ENCODE measurements around the gene OGT. TPM values are rescaled to one million over a fixed set of nuclear protein-coding genes. Genes with fewer than 3 reads are reported as not detected.
"Not testable (repeated sequence)": the region's sequence is repeated elsewhere in the genome, so short reads cannot be mapped to it uniquely, and the experiment has no call there.

The OGT gene
- 34.1 TPM for polyA plus RNA-seq

GRCh38 chrX:71532753-71533425, at the start of gene OGT:
Gene OGT (plus strand): TSS chrX:71533104. CDS start chrX:71533300, 196 bp downstream.
- H3K4me3 Mint-ChIP-seq: peak within 1 kb of the TSS; percentile 90 to 98 (median 96)
- H3K27me3 Mint-ChIP-seq: no peaks in the 10 kb centered on the region
- H3K9me3 Mint-ChIP-seq: peaks cover 0 to 2% (median 0%) of the 10 kb centered on the region in 3 donors
- H3K36me3 Mint-ChIP-seq: peaks cover 1% of the 10 kb centered on the region
- peak within 1 kb of the TSS; percentile 93 to 97 (median 96) for H3K27ac Mint-ChIP-seq
- peaks cover 11 to 19% (median 14%) of the 10 kb centered on the region in 3 donors for H3K4me1 Mint-ChIP-seq

GRCh38 chrX:71487814-71488213, 45.1 kb upstream of the OGT start:
- Mint-ChIP-seq H3K4me3 (no peak overlapping the region), H3K27me3 (no peaks in the 10 kb centered on the region), H3K36me3 (no peaks in the 10 kb centered on the region), H3K4me1 (peaks cover 3 to 6% (median 5%) of the 10 kb centered on the region in 3 donors), H3K9me3 (no peaks in the 10 kb centered on the region), H3K27ac (no peak overlapping the region)

- H3K4me1 Mint-ChIP-seq: peaks cover 6 to 8% (median 6%) of the 10 kb centered on the region in 3 donors
- H3K36me3 Mint-ChIP-seq: no peaks in the 10 kb centered on the region
- H3K27ac Mint-ChIP-seq: no peak overlapping the region
- H3K4me3 Mint-ChIP-seq: no peak overlapping the region
- H3K27me3 Mint-ChIP-seq: no peaks in the 10 kb centered on the region
- H3K9me3 Mint-ChIP-seq: peaks cover 0 to under 1% (median 0%) of the 10 kb centered on the region in 3 donors
Measured at GRCh38 chrX:71489540-71489939, 43.4 kb upstream of the OGT start.

GRCh38 chrX:71492231-71493065, 40.5 kb upstream of the OGT start:
- H3K4me1 Mint-ChIP-seq: peaks cover 2 to 8% (median 6%) of the 10 kb centered on the region in 3 donors
- peak overlapping the region; percentile 77 to 92 (median 87) for H3K4me3 Mint-ChIP-seq
- H3K36me3 Mint-ChIP-seq: no peaks in the 10 kb centered on the region
- H3K27ac Mint-ChIP-seq: peak overlapping the region in 1 of 3 donors; percentile 5
- H3K9me3 Mint-ChIP-seq: peaks cover 0 to 1% (median 0%) of the 10 kb centered on the region in 3 donors
- no peaks in the 10 kb centered on the region for H3K27me3 Mint-ChIP-seq

GRCh38 chrX:71493111-71493613, 39.7 kb upstream of the OGT start:
- Mint-ChIP-seq H3K27ac (no peak overlapping the region), H3K9me3 (peaks cover 0 to 1% (median 0%) of the 10 kb centered on the region in 3 donors), H3K27me3 (no peaks in the 10 kb centered on the region), H3K36me3 (no peaks in the 10 kb centered on the region), H3K4me1 (peaks cover 2 to 8% (median 6%) of the 10 kb centered on the region in 3 donors), H3K4me3 (peak overlapping the region; percentile 77 to 88 (median 83))

GRCh38 chrX:71495979-71496378, 36.9 kb upstream of the OGT start:
- not testable (repeated sequence) for H3K9me3 Mint-ChIP-seq, H3K4me1 Mint-ChIP-seq, H3K36me3 Mint-ChIP-seq, H3K27me3 Mint-ChIP-seq, H3K4me3 Mint-ChIP-seq
- peak overlapping the region in 1 of 3 donors; percentile 18 for H3K27ac Mint-ChIP-seq

GRCh38 chrX:71496476-71496875, 36.4 kb upstream of the OGT start:
- Mint-ChIP-seq H3K4me3 (no peak overlapping the region), H3K4me1 (peaks cover 0 to 8% (median 6%) of the 10 kb centered on the region in 3 donors), H3K9me3 (peaks cover 0 to 2% (median 1%) of the 10 kb centered on the region in 3 donors), H3K36me3 (no peaks in the 10 kb centered on the region), H3K27ac (no peak overlapping the region), H3K27me3 (no peaks in the 10 kb centered on the region)

GRCh38 chrX:71502080-71502479, 30.8 kb upstream of the OGT start:
- H3K9me3 Mint-ChIP-seq, H3K27ac Mint-ChIP-seq, H3K4me3 Mint-ChIP-seq, H3K27me3 Mint-ChIP-seq, H3K4me1 Mint-ChIP-seq, H3K36me3 Mint-ChIP-seq: not testable (repeated sequence)

GRCh38 chrX:71504346-71504745, 28.6 kb upstream of the OGT start:
- H3K9me3 Mint-ChIP-seq: peaks cover 0 to 2% (median 0%) of the 10 kb centered on the region in 3 donors
- no peak overlapping the region for H3K4me3 Mint-ChIP-seq
- no peak overlapping the region for H3K27ac Mint-ChIP-seq
- peaks cover 0 to 1% (median 0%) of the 10 kb centered on the region in 3 donors for H3K4me1 Mint-ChIP-seq
- H3K36me3 Mint-ChIP-seq: no peaks in the 10 kb centered on the region
- H3K27me3 Mint-ChIP-seq: no peaks in the 10 kb centered on the region

GRCh38 chrX:71509289-71509688, 23.6 kb upstream of the OGT start:
- no peak overlapping the region for H3K27ac Mint-ChIP-seq
- H3K36me3 Mint-ChIP-seq: peaks cover 2% of the 10 kb centered on the region
- H3K9me3 Mint-ChIP-seq: peaks cover 0 to 3% (median 0%) of the 10 kb centered on the region in 3 donors
- no peaks in the 10 kb centered on the region for H3K27me3 Mint-ChIP-seq
- H3K4me3 Mint-ChIP-seq: no peak overlapping the region
- peaks cover 0 to 3% (median 0%) of the 10 kb centered on the region in 3 donors for H3K4me1 Mint-ChIP-seq

GRCh38 chrX:71510161-71510560, 22.7 kb upstream of the OGT start:
- Mint-ChIP-seq H3K4me3 (no peak overlapping the region), H3K4me1 (peaks cover 0 to 10% (median 4%) of the 10 kb centered on the region in 3 donors), H3K27ac (no peak overlapping the region), H3K9me3 (peaks cover 0 to 3% (median 0%) of the 10 kb centered on the region in 3 donors), H3K36me3 (peaks cover 2% of the 10 kb centered on the region), H3K27me3 (no peaks in the 10 kb centered on the region)

GRCh38 chrX:71513731-71514130, 19.2 kb upstream of the OGT start:
- H3K27ac Mint-ChIP-seq, H3K4me3 Mint-ChIP-seq, H3K9me3 Mint-ChIP-seq, H3K27me3 Mint-ChIP-seq, H3K36me3 Mint-ChIP-seq, H3K4me1 Mint-ChIP-seq: not testable (repeated sequence)

GRCh38 chrX:71514367-71515037, 18.4 kb upstream of the OGT start:
- H3K27ac Mint-ChIP-seq: no peak overlapping the region
- no peaks in the 10 kb centered on the region for H3K27me3 Mint-ChIP-seq
- peaks cover 2% of the 10 kb centered on the region for H3K36me3 Mint-ChIP-seq
- H3K4me3 Mint-ChIP-seq: no peak overlapping the region
- peaks cover 0 to 3% (median 2%) of the 10 kb centered on the region in 3 donors for H3K9me3 Mint-ChIP-seq
- peaks cover 0 to 8% (median 4%) of the 10 kb centered on the region in 3 donors for H3K4me1 Mint-ChIP-seq

GRCh38 chrX:71515038-71515396, 17.9 kb upstream of the OGT start:
- no peaks in the 10 kb centered on the region for H3K27me3 Mint-ChIP-seq
- H3K4me3 Mint-ChIP-seq: no peak overlapping the region
- peaks cover 2% of the 10 kb centered on the region for H3K36me3 Mint-ChIP-seq
- no peak overlapping the region for H3K27ac Mint-ChIP-seq
- peaks cover 0 to 3% (median 2%) of the 10 kb centered on the region in 3 donors for H3K9me3 Mint-ChIP-seq
- H3K4me1 Mint-ChIP-seq: peaks cover 0 to 8% (median 4%) of the 10 kb centered on the region in 3 donors

- no peaks in the 10 kb centered on the region for H3K4me1 Mint-ChIP-seq
- H3K27ac Mint-ChIP-seq: no peak overlapping the region
- peaks cover 2% of the 10 kb centered on the region for H3K36me3 Mint-ChIP-seq
- H3K4me3 Mint-ChIP-seq: no peak overlapping the region
- H3K9me3 Mint-ChIP-seq: peaks cover 0 to 2% (median 0%) of the 10 kb centered on the region in 3 donors
- H3K27me3 Mint-ChIP-seq: no peaks in the 10 kb centered on the region
Measured at GRCh38 chrX:71525316-71525715, 7.6 kb upstream of the OGT start.

Data from IgD-negative memory B cell (primary cell).